ENCODE measurements around the gene MED8.

GRCh38 chr1:43431676-43432075 lies 42.1 kb upstream of the MED8 start:
- TF ChIP-seq, protein P1, sequence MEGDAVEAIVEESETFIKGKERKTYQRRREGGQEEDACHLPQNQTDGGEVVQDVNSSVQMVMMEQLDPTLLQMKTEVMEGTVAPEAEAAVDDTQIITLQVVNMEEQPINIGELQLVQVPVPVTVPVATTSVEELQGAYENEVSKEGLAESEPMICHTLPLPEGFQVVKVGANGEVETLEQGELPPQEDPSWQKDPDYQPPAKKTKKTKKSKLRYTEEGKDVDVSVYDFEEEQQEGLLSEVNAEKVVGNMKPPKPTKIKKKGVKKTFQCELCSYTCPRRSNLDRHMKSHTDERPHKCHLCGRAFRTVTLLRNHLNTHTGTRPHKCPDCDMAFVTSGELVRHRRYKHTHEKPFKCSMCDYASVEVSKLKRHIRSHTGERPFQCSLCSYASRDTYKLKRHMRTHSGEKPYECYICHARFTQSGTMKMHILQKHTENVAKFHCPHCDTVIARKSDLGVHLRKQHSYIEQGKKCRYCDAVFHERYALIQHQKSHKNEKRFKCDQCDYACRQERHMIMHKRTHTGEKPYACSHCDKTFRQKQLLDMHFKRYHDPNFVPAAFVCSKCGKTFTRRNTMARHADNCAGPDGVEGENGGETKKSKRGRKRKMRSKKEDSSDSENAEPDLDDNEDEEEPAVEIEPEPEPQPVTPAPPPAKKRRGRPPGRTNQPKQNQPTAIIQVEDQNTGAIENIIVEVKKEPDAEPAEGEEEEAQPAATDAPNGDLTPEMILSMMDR (IDR thresholded peaks at IDR 0.05): no peak
- TF ChIP-seq POLR2A (IDR thresholded peaks at IDR 0.05): no peak
